Thyroid gland (tissue), 4 donors: ENCODE data around the gene FOXN1.

Experiments
- CTCF ChIP-seq, 6 experiments: fragments of 200-600 bp in 3 of 6; fragments of 450-650 bp in 3 of 6; sonication (generic) in 3 of 6; IDR thresholded peaks; one replicate each; pipeline ENCODE4 v1.5.1; 2016 to 2019; ENCODE audit warnings: antibody characterized with exemption in 6 of 6, mild to moderate bottlenecking in 2 of 6, inconsistent platforms in 1 of 6, moderate library complexity in 1 of 6
- POLR2A ChIP-seq, 2 donors: fragments of 450-650 bp; IDR thresholded peaks; one replicate each; pipeline ENCODE4 v1.6.1; 2017; ENCODE audit warnings: antibody characterized with exemption in 2 of 2, mild to moderate bottlenecking in 2 of 2, moderate library complexity in 1 of 2

GRCh38 chr17:28519236-28519635 is 13.1 kb downstream of the FOXN1 start:
- TF ChIP-seq CTCF (IDR thresholded peaks at IDR 0.05), result no peak
- no peak for TF ChIP-seq POLR2A (IDR thresholded peaks at IDR 0.05)
